GM12878 (cell line): Measurements from ENCODE around the gene KISS1R. TPM values are rescaled to one million over a fixed set of nuclear protein-coding genes. Genes with fewer than 3 reads are reported as not detected.

Source experiments
- ATAC-seq: fragments of 200-7000 bp; cut with Tn5 transposase; 3 replicates; pipeline ENCODE4 v1.9.1; 2020; ENCODE audit warnings: mild to moderate bottlenecking, moderate library complexity
- BruUV-seq: library from RNA; stranded (reverse); fragments of 400-500 nt; replicated peaks from 2 replicates; lab custom pipeline; 2021; lab: Mats Ljungman, UMichigan
- CTCF ChIA-PET: fragments of 300-600 bp; sonication (Branson Sonifier 250); formaldehyde crosslinking; extraction: SDS; loops from one replicate; lab custom pipeline; 2021; ENCODE audit warnings: inconsistent platforms; lab: Yijun Ruan, JAX
- POLR2A ChIA-PET: fragments of 350-600 bp; formaldehyde crosslinking; extraction: SDS; loops from one replicate; lab custom pipeline; 2021; ENCODE audit warnings: inconsistent platforms; lab: Charles Lee
- RAD21 ChIA-PET: fragments of 300-600 bp; sonication (Branson Sonifier 250); formaldehyde crosslinking; loops from one replicate; lab custom pipeline; 2023; ENCODE audit warnings: antibody characterized with exemption; ENCODE audit not compliant: unreplicated experiment; lab: Charles Lee
- SMC1A ChIA-PET: fragments of 300-600 bp; sonication (Branson Sonifier 250); formaldehyde crosslinking; loops from one replicate; lab custom pipeline; 2023; ENCODE audit not compliant: unreplicated experiment, uncharacterized antibody; lab: Charles Lee
- DNase-seq: peaks from one replicate; pipeline ENCODE4 v3.0.0-alpha.2; 2011; ENCODE audit warnings: low read depth, low spot score
- FAIRE-seq: peaks from 3 replicates; lab custom pipeline; 2011; peaks lifted over from hg19 to GRCh38; lab: Jason Lieb, UNC
- H2AFZ ChIP-seq: 2 replicates; pipeline ENCODE4 v1.6.0; 2011; ENCODE audit warnings: low read depth, low read length, control low read depth; ENCODE audit not compliant: control insufficient read depth
- H3K27ac ChIP-seq: 2 replicates; pipeline ENCODE4 v1.5.1; 2011; ENCODE audit warnings: control low read depth; ENCODE audit not compliant: control insufficient read depth, insufficient read depth
- H3K27me3 ChIP-seq, 2 experiments: replicated peaks in 1 of 2; 2 replicates each; pipeline versions ENCODE4 v1.6.0 to v1.6.1; 2011; ENCODE audit warnings: low read length in 1 of 2; ENCODE audit not compliant: control insufficient read depth in 2 of 2, insufficient read depth in 2 of 2
- H3K36me3 ChIP-seq, 2 experiments: 2 replicates each; pipeline ENCODE4 v1.5.1; 2011; ENCODE audit warnings: low read length in 1 of 2; ENCODE audit not compliant: control insufficient read depth in 2 of 2, insufficient read depth in 2 of 2
- H3K4me1 ChIP-seq: 2 replicates; pipeline ENCODE4 v1.6.1; 2011; ENCODE audit warnings: mild to moderate bottlenecking, low read length, moderate library complexity, mixed read lengths; ENCODE audit not compliant: control insufficient read depth, insufficient read depth
- H3K4me2 ChIP-seq: 2 replicates; pipeline ENCODE4 v1.6.0; 2011; ENCODE audit warnings: control low read depth; ENCODE audit not compliant: control insufficient read depth, insufficient read depth
- H3K4me3 ChIP-seq: fragments of 200-600 bp; sonication (generic); 2 replicates; pipeline ENCODE4 v1.5.1; 2016
- H3K79me2 ChIP-seq: 2 replicates; pipeline ENCODE4 v1.6.0; 2011; ENCODE audit warnings: low read length; ENCODE audit not compliant: control insufficient read depth, insufficient read depth
- H3K9ac ChIP-seq: 2 replicates; pipeline ENCODE4 v1.8.0; 2011; ENCODE audit warnings: low read length, control low read depth, mixed read lengths; ENCODE audit not compliant: control insufficient read depth, insufficient read depth
- H3K9me3 ChIP-seq: replicated peaks from 3 replicates; pipeline ENCODE4 v1.5.1; 2011; ENCODE audit warnings: mild to moderate bottlenecking, low read length; ENCODE audit not compliant: control insufficient read depth, insufficient read depth
- H4K20me1 ChIP-seq: 2 replicates; pipeline ENCODE4 v1.6.0; 2011; ENCODE audit not compliant: control insufficient read depth, insufficient read depth
- BRCA1 ChIP-seq: IDR thresholded peaks from 2 replicates; pipeline ENCODE4 v1.6.1; 2011; ENCODE audit warnings: low read depth, low read length, improper control_type of control experiment
- EZH2 ChIP-seq: IDR thresholded peaks from 2 replicates; pipeline ENCODE4 v1.6.1; 2012; ENCODE audit warnings: low read depth, mild to moderate bottlenecking, control low read depth, inconsistent platforms, low read length, borderline replicate concordance; ENCODE audit not compliant: control insufficient read depth
- JUND ChIP-seq: IDR thresholded peaks from 2 replicates; pipeline ENCODE4 v1.6.1; 2012; ENCODE audit warnings: low read depth, mild to moderate bottlenecking, low read length, improper control_type of control experiment, moderate library complexity
- NRF1 ChIP-seq: conservative IDR thresholded peaks from 2 replicates; pipeline ENCODE4 v1.6.1; 2011; ENCODE audit warnings: mild to moderate bottlenecking, low read depth, low read length, improper control_type of control experiment
- PAX8 ChIP-seq: fragments of 450-650 bp; IDR thresholded peaks from 2 replicates; pipeline ENCODE4 v1.6.1; 2017; ENCODE audit warnings: mild to moderate bottlenecking, moderate library complexity
- WGBS: methylation state at CpG from one replicate; pipeline ENCODE4 v1.1.6; 2016; ENCODE audit warnings: low lambda C conversion rate; ENCODE audit not compliant: insufficient replicate concordance, insufficient coverage; ENCODE audit errors: missing lambda C conversion rate; 5-methylcytosine and 5-hydroxymethylcytosine counted together
- in situ Hi-C: fragments of 300-500 bp; cut with MboI; formaldehyde crosslinking; loops from 9 replicates; pipeline ENCODE4 v1.14.3; 2018; ENCODE audit warnings: mixed read lengths
- intact Hi-C: fragments of 100-400 bp; cut with micrococcal nuclease; formaldehyde crosslinking; loops from one replicate; pipeline ENCODE4 v1.14.2; 2022; ENCODE audit not compliant: unreplicated experiment
- polyA plus RNA-seq, 11 experiments: library from polyadenylated mRNA; depleted of rRNA in 4 of 11; unstranded in 6 of 11; stranded (reverse) in 5 of 11; fragments of >200 nt; fragmentation: Nextera tagmentation in 4 of 11; fragmentation: Illumina TruSeq in 1 of 11; extraction: Ambion mirVana in 4 of 11; extraction: Trizol in 1 of 11; gene quantifications; 1 replicate in 1 of 11; 2 replicates in 10 of 11; pipeline versions ENCODE4 v1.2.1 to v1.2.3, GENCODE V29; 2011 to 2016; ENCODE audit warnings: inconsistent platforms in 2 of 11, missing spikeins in 2 of 11, low read depth in 1 of 11
- total RNA-seq, 4 experiments: library from RNA; depleted of rRNA in 3 of 4; stranded (reverse); fragments of >200 nt in 3 of 4; fragmentation: Illumina TruSeq in 1 of 4; extraction: Trizol in 1 of 4; gene quantifications; 2 replicates each; pipeline versions ENCODE4 v1.2.1 to v1.2.3, GENCODE V29; 2013 to 2021
- TF ChIP-seq, protein P1 (sequence below): fragments of 450-650 bp; conservative IDR thresholded peaks from 2 replicates; pipeline ENCODE4 v1.6.1; 2017; ENCODE audit warnings: mild to moderate bottlenecking, moderate library complexity
- TF ChIP-seq, protein P2 (sequence below): fragments of 450-650 bp; IDR thresholded peaks from 2 replicates; pipeline ENCODE4 v1.6.1; 2018; ENCODE audit warnings: borderline replicate concordance, mild to moderate bottlenecking; ENCODE audit not compliant: partially characterized antibody

KISS1R gene
- total and polyA plus RNA-seq, 10 of the 15 experiments (the other 5 are each of a cell fraction or from before 2014, with no cell fraction given) = 0.13 to 2.7 (median 1.4) TPM; not detected in 3

DNA sequence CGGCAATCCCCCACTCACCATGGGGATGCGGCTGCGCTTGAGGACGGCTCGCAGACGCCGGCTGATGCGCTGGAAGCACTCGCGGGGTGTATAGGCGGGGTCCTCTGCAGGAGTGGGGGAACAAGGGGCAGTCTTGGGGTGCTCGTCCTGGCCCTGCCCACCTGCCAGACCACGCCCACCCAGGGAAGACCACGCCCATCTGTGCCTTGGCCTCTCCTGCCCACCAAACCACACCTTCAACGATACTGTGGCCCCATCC is 17.2 kb upstream of the KISS1R start:
- in situ Hi-C loops = no loop called here
- Histone ChIP-seq H4K20me1 (no peaks in the 10 kb centered on the region), H3K27me3 (no peaks in the 10 kb centered on the region)
- CTCF ChIA-PET = no interaction called here
- TF ChIP-seq JUND (no peak), NRF1 (no peak), BRCA1 (no peak), PAX8 (no peak), EZH2 (no peak)
- TF ChIP-seq, protein P1, sequence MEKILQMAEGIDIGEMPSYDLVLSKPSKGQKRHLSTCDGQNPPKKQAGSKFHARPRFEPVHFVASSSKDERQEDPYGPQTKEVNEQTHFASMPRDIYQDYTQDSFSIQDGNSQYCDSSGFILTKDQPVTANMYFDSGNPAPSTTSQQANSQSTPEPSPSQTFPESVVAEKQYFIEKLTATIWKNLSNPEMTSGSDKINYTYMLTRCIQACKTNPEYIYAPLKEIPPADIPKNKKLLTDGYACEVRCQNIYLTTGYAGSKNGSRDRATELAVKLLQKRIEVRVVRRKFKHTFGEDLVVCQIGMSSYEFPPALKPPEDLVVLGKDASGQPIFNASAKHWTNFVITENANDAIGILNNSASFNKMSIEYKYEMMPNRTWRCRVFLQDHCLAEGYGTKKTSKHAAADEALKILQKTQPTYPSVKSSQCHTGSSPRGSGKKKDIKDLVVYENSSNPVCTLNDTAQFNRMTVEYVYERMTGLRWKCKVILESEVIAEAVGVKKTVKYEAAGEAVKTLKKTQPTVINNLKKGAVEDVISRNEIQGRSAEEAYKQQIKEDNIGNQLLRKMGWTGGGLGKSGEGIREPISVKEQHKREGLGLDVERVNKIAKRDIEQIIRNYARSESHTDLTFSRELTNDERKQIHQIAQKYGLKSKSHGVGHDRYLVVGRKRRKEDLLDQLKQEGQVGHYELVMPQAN = no peak
- TF ChIP-seq, protein P2, sequence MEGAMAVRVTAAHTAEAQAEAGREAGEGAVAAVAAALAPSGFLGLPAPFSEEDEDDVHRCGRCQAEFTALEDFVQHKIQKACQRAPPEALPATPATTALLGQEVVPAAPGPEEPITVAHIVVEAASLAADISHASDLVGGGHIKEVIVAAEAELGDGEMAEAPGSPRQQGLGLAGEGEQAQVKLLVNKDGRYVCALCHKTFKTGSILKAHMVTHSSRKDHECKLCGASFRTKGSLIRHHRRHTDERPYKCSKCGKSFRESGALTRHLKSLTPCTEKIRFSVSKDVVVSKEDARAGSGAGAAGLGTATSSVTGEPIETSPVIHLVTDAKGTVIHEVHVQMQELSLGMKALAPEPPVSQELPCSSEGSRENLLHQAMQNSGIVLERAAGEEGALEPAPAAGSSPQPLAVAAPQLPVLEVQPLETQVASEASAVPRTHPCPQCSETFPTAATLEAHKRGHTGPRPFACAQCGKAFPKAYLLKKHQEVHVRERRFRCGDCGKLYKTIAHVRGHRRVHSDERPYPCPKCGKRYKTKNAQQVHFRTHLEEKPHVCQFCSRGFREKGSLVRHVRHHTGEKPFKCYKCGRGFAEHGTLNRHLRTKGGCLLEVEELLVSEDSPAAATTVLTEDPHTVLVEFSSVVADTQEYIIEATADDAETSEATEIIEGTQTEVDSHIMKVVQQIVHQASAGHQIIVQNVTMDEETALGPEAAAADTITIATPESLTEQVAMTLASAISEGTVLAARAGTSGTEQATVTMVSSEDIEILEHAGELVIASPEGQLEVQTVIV = no peak
- TF ChIP-seq, all 136 proteins: peak for 0
- peaks cover 0 to 6% of the 10 kb centered on the region in 2 experiments; a peak in 2 of 4 replicates for H3K36me3 ChIP-seq
- H2AFZ ChIP-seq = no peak overlapping the region
- H3K9me3 ChIP-seq = no peaks in the 10 kb centered on the region
- FAIRE-seq (no peak), DNase-seq (no peak), ATAC-seq (peak; percentile 34)
- no peak overlapping the region for H3K4me3 ChIP-seq
- intact Hi-C loops = no loop called here
- no peaks in the 10 kb centered on the region for H3K79me2 ChIP-seq
- 79% methylated on average over 15 of the region's 15 CpGs for WGBS
- ChIA-PET SMC1A (no interaction called here), POLR2A (no interaction called here), RAD21 (no interaction called here)
- no peak overlapping the region for H3K9ac ChIP-seq
- no TSS peak for BruUV-seq
- no peak overlapping the region for H3K4me2 ChIP-seq
- no peaks in the 10 kb centered on the region for H3K4me1 ChIP-seq
- no peak overlapping the region for H3K27ac ChIP-seq
